EH (cell line): Measurements from ENCODE around the gene ERLEC1.
"Not testable (repeated sequence)": the region's sequence is repeated elsewhere in the genome, so short reads cannot be mapped to it uniquely, and the experiment has no call there.

Experiments used
- DNase-seq: peaks from one replicate; pipeline ENCODE4 v3.0.0-alpha.2; 2015; ENCODE audit warnings: low read depth

Gene ERLEC1, protein sequence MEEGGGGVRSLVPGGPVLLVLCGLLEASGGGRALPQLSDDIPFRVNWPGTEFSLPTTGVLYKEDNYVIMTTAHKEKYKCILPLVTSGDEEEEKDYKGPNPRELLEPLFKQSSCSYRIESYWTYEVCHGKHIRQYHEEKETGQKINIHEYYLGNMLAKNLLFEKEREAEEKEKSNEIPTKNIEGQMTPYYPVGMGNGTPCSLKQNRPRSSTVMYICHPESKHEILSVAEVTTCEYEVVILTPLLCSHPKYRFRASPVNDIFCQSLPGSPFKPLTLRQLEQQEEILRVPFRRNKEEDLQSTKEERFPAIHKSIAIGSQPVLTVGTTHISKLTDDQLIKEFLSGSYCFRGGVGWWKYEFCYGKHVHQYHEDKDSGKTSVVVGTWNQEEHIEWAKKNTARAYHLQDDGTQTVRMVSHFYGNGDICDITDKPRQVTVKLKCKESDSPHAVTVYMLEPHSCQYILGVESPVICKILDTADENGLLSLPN

GRCh38 chr2:53786705-53787613, at the start of gene ERLEC1, which contains the start of gene ASB3:
Gene ERLEC1 (plus strand): TSS chr2:53787044. CDS start chr2:53787211, 167 bp downstream.
Gene ASB3 (minus strand): TSS chr2:53786953. CDS start chr2:53765572, 21,381 bp downstream.
- DNase-seq = peak; percentile 89

DNA sequence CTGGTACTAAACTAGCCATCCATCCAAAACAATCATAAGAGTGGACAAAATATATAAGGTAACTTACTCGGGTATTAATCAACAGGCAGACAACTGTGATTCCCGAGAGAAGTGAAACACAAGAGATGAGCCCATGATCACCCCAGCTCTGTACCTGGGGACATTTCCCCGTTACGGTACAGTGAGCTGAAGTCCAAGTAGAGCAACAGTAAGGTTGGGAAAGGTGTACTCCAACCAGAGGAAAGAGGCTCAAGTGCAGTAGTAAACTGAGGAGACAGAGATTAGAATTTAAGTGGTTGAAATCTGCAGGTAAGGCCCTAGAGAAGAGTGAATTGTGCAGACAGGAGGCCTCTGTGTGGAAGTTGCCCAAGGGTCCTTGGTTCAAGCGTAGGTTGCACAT, 49.8 kb upstream of the ERLEC1 start:
- DNase-seq = no peak

GRCh38 chr2:53739032-53739431, 47.8 kb upstream of the ERLEC1 start:
- no peak for DNase-seq

DNA sequence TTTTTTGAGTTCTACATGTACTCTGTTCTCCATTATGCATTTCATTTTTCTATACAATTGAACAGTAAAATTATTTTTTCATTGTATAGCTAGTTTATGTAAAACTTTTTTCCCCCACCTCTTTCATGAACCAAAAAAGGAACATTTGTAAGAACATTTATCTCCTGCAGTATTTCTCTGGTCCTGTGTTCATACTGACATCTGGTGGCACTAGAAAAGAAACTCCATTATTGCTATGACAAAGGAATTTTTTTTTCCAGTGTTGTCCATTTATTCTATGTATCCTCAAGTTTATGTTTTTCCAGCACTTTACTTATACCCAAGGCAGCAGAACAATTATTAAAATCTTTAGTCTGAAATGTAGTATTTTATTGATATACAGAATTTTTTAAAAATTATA, 46.7 kb upstream of the ERLEC1 start:
- DNase-seq = peak; percentile 54

DNA sequence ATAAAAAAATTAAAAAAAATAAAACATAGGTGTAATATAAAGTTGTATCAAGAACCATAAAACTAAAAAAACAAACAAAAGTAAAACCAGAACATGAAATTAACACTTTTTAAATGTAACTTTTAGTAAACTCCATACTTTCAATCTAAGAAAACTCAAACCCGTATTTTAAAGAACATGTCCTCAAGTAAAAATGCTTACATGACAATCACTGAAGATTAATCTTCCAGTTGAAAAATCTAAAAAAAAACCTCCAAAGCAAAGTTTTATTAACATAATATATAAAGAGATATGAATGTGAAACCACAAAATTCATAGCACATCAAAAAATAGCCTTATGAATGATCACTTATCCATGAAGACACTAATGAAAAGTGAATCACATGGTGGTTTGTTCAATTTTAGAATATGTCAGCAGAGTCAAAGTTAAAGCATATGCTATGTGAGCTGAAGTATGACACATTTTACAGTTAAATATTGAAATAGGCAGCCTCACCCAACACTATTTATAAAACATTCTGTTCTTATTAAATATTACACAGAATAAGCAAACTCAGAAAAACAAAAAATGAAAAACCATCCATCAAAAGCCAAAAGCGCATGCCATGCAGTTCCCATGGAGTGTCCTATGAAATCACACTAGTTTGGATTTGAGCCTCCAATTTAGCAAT, 42.3 kb upstream of the ERLEC1 start:
- DNase-seq = no peak

GRCh38 chr2:53750041-53750768, 36.6 kb upstream of the ERLEC1 start:
- no peak for DNase-seq

DNA sequence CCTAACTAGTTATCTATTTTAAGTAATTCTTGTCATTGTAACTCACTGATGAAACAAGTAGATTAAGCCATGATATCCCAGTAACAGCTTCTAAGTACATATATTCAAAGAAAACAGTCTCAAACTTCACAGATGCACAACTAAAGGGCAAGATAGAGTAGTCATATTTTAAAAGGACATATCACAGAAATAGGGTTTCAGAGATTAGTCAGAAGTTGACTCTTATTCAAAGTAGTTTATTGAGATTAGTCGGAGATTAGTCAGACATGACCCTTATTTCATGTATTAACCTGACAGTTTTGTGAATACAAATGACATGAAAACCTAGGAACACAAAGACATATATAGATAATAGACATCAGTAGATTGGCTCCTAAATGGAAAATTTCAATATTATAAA, 35.1 kb upstream of the ERLEC1 start:
- peak; percentile 62 for DNase-seq

GRCh38 chr2:53752385-53752784, 34.5 kb upstream of the ERLEC1 start:
- no peak for DNase-seq

GRCh38 chr2:53753041-53753440, 33.8 kb upstream of the ERLEC1 start:
- no peak for DNase-seq

- DNase-seq = peak; percentile 11
Measured at GRCh38 chr2:53755121-53755520, 31.7 kb upstream of the ERLEC1 start.

- no peak for DNase-seq
Measured at GRCh38 chr2:53756644-53757043, 30.2 kb upstream of the ERLEC1 start.

GRCh38 chr2:53757206-53757605, 29.6 kb upstream of the ERLEC1 start:
- not testable (repeated sequence) for DNase-seq

- no peak for DNase-seq
Measured at GRCh38 chr2:53765767-53766166, 21.1 kb upstream of the ERLEC1 start.

- DNase-seq = peak; percentile 82
Measured at GRCh38 chr2:53767405-53768241, 19.2 kb upstream of the ERLEC1 start, which contains the start of gene CHAC2. Gene CHAC2 (plus strand): TSS chr2:53767804. CDS start chr2:53767887, 83 bp downstream.

GRCh38 chr2:53768242-53768542, 18.7 kb upstream of the ERLEC1 start:
- DNase-seq = no peak

DNA sequence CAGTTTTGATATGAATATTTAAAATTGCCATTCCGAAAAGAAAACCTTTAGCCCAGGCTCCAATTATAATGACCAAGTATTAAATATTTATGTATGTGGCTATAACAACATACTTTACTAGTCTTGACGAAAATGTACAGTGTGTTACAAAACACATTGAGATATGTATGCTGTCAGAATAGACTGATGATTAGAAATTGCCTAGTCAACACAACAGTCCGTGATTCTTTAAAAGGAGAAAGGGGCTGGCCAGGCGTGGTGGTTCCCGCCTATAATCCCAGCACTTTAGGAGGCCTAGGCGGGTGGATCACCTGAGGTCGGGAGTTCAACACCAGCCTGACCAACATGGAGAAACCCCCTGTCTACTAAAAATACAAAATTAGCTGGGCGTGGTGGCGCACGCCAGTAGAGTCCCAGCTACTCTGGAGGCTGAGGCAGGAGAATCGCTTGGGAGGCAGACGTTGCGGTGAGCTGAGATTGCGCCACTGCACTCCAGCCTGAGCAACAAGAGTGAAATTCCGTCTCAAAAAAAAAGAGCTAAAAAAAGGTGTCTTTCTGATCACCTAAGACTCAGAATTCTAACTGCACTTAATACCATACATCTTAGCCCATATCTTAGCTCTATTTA, 17.4 kb upstream of the ERLEC1 start:
- no peak for DNase-seq

GRCh38 chr2:53770264-53770663, 16.6 kb upstream of the ERLEC1 start:
- no peak for DNase-seq

DNA sequence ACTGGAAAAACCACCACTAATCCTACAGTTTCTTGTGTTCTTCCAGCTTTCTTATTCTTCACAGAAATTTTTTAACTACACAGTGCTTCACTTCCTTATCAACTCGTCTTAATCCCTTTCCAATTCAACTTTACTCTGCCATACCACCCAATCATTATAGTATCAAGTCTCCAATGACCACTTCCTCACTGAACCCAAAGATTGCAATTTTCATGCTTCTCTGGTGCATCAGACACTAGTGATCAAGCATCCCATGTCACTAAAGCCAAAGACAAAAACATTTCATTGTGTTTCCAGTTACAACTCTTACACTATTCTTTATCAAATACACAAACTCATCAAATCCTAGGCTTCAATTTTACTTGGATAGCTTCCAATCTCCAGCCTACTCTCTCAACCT, 9.7 kb upstream of the ERLEC1 start:
- no peak for DNase-seq

- DNase-seq = no peak
Measured at GRCh38 chr2:53778536-53779162, 8.2 kb upstream of the ERLEC1 start.

DNA sequence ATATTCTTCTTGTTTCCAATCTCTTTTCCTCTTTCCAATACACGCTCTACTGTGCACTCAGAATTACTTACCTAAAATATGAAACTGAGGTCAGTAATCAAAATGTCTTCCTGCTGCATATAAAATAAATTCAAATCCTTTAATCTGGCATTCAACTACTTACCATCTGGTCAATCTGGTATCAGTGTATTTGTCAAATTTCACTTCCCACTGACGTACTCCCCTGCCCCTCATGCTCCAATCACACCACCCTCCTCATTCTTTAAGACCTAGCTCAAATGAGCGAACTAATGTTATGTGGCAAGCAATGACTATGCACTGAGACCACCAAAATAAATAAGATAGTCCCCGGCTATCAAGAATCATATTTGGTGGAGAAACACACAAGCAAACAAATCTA, 6.8 kb upstream of the ERLEC1 start:
- no peak for DNase-seq
